GM21526 (cell line): ENCODE measurements around the gene GALNT9.
"Not testable (repeated sequence)": the region's sequence is repeated elsewhere in the genome, so short reads cannot be mapped to it uniquely, and the experiment has no call there.

Experiments used
- ATAC-seq: cut with Tn5 transposase; IDR thresholded peaks from one replicate; pipeline ENCODE4 v1.9.1; 2021; ENCODE audit warnings: moderate library complexity; ENCODE audit not compliant: unreplicated experiment, low FRiP score

Gene GALNT9

DNA sequence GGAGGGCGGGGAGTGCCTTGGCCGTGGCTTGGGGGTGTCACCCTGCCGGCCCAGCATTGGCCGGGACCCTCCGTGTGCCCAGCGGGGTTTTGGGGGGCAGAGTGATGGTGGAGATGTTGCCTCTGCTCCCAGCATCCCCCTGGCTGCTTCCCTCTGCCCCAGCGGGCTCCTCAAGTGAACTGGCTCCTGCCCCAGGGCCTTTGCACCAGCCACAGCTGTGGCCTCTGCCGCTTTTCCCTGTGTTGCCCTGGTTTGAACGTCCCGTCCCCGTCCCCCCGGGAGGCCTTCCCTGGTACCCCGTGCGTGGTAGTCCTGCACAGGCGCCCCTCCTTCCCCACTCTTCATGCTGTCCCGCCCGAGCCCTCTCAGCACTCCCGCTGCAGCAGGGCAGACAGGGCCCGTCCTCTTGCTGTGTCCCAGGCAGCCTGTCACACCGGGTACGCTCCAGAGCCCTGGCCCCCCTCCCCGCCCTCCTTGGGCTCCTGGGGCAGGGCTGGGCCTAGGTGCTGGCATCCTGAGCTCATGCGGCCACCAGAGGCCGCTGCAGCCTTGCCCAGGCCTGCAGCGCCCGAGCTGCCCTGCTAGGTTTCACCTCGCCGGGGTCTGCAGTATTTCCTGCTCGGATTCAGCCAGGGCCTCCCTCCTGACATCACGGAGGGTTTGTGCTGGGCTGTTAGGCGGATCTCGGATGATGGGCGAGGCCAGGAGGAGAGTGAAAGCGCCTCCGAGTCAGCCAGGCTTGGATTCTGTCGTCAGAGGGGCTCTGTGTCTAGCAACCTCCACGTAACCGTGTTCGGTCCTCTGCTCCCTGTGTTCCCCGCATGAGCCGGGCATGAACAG, 175.7 kb downstream of the GALNT9 start:
- ATAC-seq, result peak; percentile 68

DNA sequence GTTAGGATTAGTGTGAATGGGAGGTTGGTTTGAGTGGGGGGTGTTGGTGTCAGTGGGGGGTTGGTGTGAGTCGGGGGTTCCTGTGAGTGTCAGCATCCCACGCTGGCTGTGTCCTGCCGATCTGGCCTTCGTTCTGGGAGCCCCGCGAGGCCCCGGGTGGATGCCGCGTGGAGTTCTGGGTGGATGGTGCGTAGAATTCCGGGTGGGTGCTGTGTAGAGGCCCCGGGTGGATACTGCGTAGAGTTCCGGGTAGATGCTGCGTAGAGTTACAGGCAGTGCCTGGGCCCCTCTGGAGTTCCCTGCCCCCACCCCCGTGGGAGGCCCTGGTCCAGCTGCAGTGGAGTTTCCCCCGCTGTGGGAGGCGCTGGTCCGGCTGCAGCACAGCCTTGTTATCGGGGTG, 176.4 kb downstream of the GALNT9 start:
- ATAC-seq, result no peak

DNA sequence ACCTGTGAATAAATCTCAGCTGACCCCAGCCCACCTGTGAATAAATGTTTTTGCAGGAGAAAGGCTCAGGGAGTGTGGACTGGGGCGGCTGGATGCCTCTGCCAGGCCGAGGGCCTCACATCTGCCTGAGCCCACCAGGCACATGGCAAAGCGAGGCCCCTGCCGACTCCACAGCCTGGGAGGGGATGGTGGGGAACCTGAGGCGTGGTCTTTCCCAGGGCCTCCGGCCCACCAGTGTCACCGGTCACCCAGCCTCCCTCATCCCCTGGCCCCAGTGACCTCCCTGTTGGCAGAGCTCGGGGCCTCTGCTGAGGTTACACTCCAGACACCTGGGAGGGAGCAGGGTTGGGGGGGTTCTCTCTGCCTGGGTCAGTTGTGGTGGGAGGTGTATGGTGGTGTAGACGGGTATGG, 177.0 kb downstream of the GALNT9 start:
- no peak for ATAC-seq

DNA sequence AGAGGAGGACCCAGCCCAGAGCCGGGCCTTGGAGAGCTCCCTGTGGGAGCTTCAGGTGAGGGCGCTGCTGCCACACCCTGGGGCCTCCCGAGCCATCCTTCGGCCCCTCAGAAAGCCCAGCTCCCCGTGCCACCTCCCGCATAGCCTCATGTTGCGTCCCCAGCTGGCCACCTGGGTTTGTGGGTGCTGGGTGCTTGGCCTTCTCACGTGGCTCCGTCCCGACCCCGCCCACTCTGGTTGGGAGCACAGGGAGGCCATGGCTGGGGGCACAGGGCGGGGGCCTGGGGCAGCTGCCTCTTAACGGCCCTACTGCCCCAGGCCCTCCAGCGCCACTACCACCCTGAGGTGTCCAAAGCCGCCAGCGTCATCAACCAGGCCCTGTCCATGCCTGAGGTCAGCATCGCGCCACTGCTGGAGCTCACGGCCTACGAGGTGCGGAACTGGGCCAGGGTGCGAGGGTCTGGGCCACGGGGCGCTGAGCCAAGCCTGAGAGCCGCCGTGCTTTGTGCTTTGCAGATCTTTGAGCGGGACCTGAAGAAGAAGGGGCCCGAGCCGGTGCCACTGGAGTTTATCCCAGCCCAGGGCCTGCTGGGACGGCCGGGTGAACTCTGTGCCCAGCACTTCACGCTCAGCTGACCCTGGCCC, 177.5 kb downstream of the GALNT9 start:
- no peak for ATAC-seq

DNA sequence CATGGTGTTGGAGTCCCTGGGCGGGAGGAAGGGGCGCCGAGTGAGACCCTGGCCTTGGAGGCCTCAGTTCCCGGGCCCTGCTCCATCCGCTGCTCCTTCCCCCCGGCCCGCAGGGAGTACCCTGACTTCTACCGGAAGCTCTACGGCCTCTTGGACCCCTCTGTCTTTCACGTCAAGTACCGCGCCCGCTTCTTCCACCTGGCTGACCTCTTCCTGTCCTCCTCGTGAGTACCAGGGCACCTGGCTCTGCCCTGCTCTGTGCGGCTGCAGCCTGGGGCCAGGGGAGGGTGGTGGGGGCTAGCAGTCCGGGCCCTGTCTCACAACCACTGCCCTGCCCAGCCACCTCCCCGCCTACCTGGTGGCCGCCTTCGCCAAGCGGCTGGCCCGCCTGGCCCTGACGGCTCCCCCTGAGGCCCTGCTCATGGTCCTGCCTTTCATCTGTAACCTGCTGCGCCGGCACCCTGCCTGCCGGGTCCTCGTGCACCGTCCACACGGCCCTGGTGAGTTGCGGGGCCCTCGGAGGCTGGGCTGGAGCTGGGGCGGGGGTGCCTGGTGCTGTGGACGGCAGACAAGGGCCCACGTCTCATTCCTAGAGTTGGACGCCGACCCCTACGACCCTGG, 178.1 kb downstream of the GALNT9 start:
- ATAC-seq, result no peak

DNA sequence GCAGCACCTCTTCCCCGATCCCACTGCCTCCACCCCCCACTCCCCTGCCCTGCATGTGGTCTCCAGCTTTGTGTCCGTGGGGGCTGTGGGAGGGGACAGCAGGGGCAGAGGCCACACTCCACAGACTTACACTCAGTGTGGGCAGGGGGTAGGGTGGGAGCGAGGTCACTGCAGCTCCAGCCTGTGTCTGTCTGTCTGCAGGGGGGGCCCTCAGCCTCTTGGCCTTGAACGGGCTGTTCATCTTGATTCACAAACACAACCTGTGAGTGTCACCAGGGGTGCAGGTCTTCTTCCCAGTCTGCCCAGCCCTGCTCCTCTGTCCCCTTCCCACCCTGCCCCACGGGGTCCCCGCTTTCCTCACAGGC, 178.6 kb downstream of the GALNT9 start:
- ATAC-seq, result no peak

DNA sequence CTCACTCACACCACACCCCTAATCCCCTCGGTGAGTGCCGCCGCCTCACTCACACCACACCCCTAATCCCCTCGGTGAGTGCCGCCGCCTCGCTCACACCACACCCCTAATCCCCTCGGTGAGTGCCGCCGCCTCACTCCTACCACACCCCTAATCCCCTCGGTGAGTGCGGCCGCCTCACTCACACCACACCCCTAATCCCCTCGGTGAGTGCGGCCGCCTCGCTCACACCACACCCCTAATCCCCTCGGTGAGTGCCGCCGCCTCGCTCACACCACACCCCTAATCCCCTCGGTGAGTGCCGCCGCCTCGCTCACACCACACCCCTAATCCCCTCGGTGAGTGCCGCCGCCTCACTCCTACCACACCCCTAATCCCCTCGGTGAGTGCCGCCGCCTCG, 179.9 kb downstream of the GALNT9 start:
- not testable (repeated sequence) for ATAC-seq

DNA sequence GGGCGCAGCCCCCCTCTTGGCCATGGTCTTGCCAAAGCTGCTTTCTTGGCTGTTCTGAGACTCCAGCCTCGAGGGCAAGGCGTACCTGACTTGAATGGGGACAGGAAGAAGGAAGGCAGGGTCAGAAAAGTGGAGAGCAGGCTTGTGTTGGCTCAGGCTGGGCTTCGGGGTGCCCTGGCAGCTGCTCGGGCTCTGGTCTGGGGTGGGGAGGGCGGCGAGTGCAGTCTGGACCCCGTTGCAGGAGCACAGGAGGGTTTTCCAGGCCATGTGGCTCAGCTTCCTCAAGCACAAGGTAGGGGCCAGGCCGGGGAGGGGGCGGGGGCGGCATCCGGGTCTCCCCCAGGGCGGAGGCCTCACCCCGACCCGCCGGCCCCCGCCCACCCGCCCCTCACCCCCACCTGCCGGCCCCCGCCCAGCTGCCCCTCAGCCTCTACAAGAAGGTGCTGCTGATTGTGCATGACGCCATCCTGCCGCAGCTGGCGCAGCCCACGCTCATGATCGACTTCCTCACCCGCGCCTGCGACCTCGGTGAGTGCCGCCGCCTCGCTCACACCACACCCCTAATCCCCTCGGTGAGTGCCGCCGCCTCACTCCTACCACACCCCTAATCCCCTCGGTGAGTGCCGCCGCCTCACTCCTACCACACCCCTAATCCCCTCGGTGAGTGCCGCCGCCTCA, 180.9 kb downstream of the GALNT9 start:
- no peak for ATAC-seq

DNA sequence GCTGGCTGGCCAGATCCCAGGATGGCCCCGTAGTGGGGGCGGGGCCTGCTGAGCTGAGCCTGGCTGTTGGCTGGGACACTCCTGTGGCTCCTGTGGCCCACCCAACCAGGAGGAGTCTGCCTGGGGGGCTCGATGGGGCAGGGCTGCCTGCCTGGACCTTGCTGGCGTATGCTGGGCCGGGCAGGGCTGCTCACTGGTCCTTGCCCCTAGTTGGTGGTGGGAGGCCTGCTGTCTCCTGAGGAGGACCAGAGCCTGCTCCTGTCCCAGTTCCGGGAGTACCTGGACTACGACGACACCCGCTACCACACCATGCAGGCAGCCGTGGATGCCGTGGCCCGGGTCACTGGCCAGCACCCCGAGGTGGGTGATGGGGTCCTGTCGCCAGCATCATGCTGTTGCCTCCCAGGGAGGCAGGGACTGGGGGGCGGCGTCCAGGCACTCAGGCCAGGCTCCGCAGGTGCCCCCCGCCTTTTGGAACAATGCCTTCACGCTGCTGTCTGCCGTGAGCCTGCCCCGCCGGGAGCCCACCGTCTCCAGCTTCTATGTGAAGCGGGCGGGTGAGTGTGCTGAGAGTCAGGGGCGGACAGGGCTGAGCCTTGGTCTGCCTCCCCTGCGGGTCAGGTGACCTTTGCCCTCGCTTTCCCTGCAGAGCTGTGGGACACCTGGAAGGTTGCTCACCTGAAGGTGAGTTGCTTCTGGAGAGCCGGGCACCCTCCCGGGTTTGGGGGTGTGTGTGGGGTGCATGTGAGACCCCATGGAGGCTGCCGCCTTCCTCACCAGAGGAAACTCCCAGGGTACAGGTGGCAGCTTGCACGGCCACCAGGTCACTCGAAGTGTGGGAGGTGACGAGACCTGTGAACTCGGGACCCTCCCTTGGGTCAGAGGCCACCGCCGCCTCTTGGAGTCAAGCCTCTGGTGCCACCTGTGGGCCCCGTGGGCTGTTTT, 181.7 kb downstream of the GALNT9 start:
- ATAC-seq, result no peak

DNA sequence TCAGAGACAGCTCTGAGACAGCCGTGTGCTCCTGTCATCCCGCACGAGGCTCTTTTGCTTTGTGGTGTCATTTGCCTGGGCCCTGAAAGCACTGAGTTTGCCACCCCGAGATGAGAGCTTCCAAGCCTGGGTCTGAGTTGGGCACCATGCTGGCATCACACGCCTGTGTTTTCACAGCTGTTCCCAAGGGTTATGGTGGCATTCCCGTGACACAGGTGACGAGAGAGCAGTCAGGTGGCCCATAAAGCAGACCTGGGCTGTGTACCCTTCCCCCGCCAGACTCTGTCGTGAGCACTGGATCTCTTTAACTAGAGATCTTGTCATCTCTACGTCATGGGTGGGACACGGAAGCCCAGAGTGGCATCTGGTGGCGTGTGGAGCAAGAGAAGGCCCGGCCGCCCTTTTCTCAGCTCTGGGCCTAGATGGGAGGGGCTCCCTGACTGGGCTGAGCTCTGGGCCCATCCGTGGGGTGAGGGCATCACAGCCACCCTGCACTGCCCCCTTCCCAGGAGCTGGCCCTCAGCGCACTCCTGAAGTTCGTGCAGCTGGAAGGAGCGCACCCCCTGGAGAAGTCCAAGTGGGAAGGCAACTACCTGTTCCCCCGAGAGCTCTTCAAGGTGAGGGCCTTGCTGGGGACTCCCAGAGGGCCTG, 182.5 kb downstream of the GALNT9 start:
- ATAC-seq, result no peak
